Renal pelvis (tissue), 4 donors: Measurements from ENCODE around the gene RNF148. TPM values are rescaled to one million over a fixed set of nuclear protein-coding genes. Genes with fewer than 3 reads are reported as not detected.
"Not testable (repeated sequence)": the region's sequence is repeated elsewhere in the genome, so short reads cannot be mapped to it uniquely, and the experiment has no call there.

ENCODE experiments used
- DNase-seq: peaks from one replicate; pipeline ENCODE4 v3.0.0-alpha.2; 2013
- polyA plus RNA-seq, 3 donors: library from polyadenylated mRNA; unstranded; fragments of 120-200 nt; gene quantifications; one replicate each; pipeline ENCODE4 v1.2.1, GENCODE V29; 2013; ENCODE audit not compliant: insufficient read length in 3 of 3

RNF148 gene
- polyA plus RNA-seq, 3 donors, result 0.27 to 0.36 (median 0.35) TPM

DNA sequence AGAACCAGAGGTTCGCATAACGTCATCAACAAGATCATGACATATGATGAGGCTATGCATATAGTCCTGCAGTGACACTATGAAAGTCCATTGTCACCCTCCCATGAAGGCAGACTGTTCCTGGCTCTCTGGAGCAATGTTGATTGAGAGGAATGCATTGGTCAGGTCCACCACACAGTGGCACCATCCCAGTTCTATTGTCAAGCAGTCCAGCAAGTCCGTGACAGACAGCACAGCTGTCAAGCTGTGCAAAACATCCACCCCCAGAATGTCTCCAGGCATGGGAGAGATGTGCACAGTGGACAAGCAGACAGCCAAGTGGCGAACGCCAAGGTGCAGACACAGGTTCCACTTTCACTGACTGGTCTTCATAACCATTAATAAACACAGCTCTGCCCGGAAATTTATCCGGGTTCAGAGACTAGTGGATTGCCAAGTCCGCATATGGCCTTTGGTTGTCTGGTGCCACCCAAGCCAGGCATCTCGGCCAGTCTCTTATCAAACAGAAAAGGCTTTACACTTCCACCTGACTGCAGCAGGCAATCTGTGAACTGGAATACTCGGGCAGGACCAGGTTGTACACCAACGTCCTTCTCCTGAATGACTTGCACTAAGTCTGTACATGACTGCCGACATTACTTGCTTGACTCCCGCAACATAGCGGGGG is 11.0 kb downstream of the RNF148 start:
- no peak for DNase-seq

DNA sequence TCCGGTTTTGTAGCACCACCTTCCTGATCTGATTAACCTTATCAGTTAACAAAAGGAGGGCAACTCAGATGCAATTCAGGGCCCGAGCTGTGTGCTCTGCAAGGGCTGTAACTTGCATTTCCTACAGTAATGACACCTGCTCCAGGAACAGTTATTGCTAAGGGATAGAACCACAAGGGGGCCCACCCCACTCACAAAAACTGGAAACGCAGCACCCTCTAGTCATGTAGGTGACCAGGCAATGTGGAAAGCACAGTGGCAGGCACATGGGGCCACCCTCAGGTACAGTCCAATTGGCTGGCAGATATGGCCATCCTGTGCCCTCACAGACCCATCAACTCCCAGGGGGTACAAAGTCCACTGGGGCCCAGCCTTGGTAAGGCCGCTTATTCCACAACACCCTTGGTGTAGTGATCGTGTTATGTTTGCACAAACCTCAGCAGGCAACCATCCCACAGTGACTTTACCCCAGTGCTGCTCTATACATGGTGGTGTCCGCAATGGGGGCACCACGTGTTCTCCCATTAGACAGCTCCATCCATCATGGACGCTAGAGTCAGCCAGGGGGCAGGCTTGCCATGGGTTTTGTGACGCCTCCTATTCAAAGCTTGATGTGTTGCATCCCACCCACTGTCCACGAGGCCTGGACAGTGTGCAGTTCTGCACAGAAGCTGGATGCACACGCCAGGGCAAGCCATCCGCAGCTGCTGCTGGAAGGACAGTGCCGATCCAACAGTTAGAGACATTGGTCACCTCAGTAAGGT is 13.2 kb downstream of the RNF148 start:
- DNase-seq, result no peak

DNA sequence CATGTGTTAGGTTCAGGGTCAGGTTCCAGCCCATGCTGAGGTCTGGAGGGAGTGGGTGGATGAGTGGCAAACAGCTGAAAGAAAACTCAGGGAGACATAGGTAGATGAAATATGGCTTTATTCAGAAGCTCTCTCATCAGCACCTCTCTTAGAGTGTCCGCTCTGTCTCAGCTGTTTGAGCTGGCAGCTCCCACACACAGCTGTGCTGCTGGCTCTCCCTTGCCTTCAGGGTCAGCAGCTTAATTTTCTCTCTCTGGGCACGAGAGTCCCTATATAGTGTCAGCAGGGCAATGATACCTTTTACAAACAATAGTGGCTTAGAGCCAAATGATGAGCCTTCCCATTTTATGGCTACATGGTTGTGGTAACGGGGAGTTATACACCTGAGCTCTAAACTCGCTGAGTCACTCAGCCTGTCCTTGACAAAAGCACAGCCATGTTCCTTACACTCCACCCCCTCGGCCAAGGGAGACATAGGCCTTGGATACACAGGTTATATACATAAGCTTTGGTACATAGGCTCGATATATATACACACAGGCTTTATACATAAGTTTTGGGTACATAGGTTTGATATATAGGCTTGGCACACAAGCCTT is 14.2 kb downstream of the RNF148 start:
- peak; percentile 31 for DNase-seq

DNA sequence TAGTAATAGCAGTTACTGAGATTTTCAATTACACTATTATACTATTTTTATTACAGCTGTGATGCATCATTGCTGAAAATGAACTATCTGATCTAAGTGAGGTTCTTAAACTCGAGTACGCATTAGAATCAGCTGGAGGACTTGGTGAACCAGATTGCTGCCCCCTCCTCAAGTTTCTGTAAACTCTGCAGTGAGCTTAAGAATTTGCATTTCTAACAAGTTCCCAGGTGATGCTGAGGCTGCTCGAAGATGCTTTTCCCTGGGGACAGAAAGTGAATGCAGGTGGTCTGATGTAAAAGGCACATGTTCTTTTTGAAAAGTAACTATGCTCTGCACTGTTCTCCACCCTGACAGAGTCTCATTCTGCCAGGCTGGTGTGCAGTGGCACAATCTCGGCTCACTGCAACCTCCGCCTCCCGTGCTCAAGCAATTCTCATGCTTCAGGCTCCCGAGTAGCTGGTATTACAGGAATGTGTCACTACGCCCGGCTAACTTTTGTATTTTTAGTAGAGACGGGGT is 16.3 kb downstream of the RNF148 start:
- DNase-seq, result no peak

DNA sequence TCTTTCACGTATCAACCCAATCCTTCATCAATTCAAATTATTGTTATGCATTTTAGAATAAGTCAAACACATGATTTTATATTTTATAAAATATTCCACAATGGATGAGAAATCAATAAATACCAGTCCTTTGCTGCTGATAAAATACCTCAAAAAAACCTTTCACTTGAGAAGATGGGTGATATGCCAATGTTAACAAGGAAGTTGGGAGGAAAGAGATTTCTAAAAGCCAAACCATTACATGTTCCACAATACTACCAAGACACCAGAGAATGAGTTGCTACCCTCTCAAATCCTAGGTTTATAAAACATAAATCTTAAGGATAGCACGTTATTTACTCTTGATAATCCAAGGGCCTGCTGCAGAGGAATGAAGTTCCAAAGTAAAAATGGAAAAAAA is 18.2 kb downstream of the RNF148 start:
- DNase-seq, result no peak

DNA sequence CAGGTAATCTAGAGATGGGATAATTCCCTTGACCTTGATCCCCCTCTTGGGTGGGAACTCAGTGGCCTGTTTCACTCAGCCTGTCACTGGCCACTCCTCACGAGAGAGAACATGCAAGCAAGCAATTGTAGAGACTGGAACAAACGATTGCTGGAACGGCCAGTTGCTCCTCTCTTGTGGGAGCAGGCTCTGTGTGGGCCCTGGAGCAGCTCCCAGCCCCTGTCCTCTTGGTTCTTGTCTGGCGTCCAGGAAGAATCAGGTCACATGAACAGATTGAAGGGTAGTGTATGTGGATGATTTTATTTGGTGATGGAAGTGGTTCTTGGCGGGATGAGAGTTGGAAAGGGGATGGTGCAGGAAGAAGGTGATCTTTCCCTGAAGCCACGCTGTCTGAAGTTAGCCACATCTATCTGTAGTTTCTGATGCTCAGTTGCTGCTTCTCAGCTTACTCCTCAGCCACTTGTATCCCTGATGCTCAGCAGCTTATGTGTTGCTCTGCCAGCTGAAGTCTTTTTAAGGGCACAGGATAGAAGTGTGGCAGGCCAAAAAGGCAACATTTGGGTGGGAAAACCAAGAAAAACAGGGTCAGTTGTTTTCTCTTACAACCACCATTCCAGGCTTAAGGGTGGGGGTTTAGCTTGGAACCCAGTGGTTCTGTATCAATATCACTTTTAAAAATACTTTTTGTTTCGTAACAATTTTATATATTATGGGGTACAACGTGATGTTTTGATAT is 19.7 kb downstream of the RNF148 start:
- no peak for DNase-seq

DNA sequence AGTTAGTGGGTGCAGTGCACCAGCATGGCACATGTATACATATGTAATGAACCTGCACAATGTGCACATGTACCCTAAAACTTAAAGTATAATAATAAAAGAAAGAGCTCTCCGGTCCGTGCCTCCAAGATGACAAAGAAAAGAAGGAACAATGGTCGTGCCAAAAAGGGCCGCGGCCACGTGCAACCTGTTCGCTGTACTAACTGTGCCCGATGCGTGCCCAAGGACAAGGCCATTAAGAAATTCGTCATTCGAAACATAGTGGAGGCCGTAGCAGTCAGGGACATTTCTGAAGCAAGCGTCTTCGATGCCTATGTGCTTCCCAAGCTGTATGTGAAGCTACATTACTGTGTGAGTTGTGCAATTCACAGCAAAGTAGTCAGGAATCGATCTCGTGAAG is 21.5 kb downstream of the RNF148 start:
- not testable (repeated sequence) for DNase-seq

DNA sequence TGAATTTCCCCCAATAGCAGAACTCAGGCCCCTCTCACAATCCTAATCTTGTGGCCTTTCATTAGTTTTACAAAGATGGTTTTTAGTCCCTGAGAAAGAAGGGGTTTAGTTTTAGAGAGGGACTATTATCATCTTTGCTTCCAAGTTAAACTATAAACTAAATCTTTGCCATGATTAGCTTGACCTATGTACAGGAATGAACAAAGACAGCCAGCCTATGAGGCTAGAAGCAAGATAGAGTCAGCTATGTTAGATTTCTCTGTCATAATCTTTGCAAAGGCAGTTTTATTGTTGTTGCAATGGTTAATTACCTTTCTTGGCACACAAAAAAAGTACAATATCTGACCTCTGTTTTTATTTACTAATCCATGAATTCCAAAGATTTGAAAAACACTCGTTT is 22.9 kb downstream of the RNF148 start:
- DNase-seq, result no peak

DNA sequence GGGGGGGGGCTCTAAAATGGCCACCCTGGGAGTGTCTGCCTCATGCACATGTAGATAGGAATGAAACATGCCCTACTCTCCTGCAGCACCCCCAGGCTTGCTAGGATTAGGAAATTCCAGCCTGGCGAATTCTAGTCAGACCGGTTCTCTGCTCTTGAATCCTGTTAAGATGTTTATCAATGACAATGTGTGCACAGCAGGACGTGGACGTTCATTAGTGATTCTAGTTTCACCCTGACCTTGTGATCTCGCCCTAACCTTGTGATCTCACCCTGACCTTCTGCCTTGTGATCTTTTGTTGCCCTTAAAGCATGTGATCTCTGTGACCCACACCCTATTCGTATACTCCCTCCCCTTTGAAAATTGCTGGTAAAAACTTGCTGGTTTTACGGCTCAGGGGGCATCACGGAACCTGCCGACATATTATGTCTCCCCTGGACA is 23.4 kb downstream of the RNF148 start:
- DNase-seq, result not testable (repeated sequence)

DNA sequence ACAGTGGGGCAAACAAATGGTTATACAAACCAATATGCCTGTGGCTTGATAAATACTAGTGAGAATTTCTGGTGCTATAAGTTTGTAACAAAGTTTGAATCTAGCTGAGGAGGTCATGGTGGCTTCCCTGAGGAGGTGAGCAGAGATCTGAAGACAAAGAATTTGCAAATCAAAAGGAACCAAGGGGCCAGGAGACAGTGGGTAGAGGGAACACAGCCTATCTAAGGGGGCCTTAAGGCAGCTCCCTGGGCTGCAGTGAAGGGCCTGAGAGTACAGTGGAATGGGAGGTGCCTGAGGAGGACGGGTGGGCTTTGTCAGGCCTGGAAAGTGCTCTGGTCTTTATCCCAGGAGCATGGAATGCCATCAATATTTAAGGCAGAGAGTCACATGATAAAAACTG is 25.6 kb downstream of the RNF148 start:
- DNase-seq, result no peak

DNA sequence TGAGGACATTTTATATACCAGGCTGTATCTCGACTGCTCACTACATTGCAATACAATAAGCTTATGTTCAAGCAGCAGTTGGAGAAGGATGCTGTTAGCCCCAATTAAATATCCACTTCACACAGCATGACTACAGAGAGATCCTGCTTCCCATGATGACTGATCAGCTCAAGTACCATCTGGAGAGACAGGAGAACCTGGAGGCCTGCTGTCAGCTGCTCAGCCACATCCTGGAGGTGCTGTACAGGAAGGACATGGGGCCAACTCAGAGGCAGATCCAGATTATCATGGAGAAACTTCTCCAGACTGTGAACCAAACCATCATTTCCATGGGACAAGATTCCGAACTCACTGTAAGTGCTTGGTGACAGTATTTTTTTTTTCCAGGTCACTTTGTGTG is 26.3 kb downstream of the RNF148 start:
- no peak for DNase-seq

DNA sequence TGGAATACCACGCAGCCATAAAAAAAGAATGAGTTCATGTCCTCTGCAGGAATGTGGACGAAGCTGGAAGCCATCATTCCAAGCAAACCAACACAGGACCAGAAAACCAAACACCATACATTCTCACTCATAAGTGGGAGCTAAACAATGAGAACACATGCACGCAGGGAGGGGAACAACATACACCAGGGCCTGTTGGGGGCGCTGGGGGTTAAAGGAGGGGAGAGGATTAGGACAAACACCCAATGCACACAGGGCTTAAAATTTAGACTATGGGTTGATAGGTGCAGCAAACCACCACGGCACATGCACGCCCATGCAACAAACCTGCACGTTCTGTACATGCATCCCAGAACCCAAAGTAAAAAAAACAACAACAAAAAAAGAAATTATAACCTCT is 27.1 kb downstream of the RNF148 start:
- DNase-seq, result no peak

DNA sequence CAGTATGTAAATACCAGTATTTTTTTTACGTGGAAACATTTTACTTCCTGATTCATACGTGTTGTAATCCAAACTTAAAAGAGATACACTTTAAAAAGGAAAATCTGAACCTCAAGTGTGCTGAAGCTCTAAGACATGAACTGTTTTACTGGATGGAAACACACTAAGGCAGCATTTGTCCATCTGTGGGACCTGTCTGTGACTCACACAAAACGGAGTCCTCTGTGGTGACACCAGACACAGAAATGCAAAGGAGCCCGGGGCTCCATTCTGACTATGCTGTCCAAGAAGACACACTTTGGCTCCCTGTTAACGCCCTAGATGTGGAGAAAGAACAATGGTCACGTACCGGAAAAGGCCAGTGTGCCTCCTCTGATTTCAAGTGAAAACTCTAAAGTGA is 27.7 kb downstream of the RNF148 start:
- DNase-seq, result no peak

DNA sequence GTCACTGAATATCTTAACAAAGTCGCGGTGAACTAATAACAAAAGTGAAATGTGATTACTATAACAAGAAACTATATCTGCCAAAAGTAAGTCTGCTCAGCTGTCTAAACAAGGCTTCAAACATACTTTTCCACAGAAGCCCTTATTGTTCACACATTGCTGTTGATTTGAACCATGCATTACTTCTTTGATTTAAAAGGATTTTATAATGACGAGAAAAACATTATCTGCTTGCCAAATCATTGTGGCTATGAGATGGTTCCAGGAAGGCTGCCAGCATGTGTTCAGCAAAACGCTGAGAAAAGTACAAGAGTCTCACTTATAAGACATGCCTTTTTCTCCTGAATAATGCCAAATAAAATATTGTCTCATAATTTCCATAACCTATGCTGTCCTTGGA is 28.2 kb downstream of the RNF148 start:
- DNase-seq, result no peak

DNA sequence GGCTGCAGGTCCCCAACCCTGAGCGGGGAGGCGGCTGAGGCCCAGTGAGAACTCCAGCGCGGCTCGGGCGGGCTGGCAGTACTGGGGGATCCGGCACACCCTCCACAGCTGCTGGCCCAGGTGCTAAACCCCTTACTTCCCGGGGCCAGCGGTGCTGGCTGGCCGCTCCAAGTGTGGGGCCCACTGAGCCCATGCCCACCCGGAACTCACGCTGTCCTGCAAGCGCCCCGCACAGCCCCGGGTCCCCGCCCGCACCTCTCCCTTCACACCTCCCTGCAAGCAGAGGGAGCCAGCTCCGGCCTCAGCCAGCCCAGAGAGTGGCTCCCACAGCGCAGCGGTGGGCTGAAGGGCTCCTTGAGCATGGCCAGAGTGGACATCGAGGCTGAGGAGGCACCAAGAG is 28.8 kb downstream of the RNF148 start:
- no peak for DNase-seq

DNA sequence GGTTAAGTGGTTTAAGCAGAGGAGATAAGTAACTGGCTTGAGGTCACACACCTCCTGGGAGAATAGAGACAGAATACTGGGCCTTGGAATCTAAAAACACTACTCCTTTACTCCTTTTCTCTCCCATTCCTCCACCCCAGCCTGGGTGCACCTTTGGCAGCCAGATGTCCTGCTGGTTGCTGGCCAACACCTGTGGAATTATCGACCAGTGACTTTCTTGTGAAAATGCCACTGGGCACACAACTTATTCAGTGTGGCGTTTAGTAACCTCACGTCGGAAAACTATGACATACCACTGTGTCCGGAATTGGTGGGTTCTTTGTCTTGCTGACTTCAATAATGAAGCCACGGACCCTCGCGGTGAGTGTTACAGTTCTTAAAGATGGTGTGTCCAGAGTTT is 30.2 kb downstream of the RNF148 start:
- DNase-seq, result no peak

DNA sequence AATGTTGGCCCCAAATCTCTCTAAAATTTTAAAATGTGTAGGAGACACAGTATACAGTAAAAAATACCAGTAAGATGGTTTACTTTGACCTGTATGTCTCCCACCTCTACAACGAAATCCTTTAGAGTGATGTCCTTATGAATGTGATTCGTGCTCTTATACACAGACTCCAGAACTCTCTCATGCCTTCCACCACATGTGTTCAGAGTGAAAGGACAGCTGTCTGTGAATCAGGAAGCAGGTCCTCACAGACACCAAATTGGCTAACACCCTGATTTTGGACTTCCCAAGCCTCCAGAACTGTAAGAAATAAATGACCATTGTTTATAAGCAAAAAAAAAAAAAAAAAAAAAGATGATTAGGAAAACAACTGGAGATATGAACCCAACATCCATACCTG is 39.0 kb downstream of the RNF148 start:
- DNase-seq, result no peak

DNA sequence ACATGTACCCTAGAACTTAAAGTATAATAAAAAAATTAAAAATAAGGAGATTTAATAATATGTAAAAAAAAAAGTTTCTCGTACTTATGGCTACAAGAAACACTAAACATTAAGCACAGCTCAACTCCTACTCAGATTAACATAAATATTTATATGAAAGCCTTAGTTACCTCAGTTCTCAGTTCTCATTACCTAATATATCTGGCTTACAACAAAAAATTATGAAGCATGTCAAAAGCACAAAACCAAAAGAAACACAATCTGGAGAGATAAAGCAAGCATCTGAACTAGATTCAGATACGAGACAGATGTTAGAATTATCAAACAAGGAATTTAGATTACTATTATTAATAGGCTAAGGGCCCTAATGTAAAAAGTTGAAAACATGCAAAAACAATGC is 43.9 kb downstream of the RNF148 start:
- no peak for DNase-seq

DNA sequence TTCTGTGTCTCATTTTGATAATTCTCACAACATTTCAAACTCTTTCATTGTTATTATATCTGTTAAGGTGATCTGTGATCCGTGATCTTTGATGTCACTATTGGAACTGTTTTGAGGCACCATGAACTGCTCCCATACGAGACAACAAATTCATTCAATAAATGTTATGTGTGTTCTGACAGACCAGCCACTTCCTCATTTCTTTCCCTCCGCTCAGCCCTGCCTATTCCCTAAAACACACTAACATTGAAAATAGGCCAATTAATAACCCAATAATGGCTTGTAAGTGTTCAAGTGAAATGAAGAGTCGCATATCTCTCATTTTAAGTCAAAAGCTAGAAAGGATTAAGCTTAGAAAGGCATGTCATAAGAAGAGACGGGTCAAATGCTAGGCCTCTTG is 49.0 kb downstream of the RNF148 start:
- no peak for DNase-seq

DNA sequence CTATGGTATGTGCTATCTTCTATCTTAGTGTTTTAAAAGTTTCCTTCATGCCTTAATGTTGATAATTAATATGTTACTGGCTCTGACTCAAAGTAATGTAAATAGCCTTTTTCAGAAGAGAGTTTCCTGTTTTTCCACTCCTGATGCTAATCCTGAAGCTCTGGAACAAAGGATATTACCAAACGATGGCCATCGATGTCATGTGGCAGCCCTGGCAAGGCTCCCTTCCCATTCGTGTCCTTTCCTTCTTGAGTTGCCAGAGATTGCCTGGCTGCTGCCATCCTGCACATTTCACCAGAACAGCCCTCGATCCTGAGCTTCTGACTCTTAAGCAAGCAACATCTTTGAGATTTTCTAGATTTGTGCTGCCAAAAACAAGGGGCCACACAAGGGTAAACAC is 49.8 kb downstream of the RNF148 start:
- DNase-seq, result no peak
